Measurements from ENCODE around the gene ARHGAP33. TPM values are rescaled to one million over a fixed set of nuclear protein-coding genes. Genes with fewer than 3 reads are reported as not detected.

ARHGAP33 gene
- total RNA-seq, 4 donors from 2014 or later: 1.3 to 8.4 (median 2.3) TPM

DNA sequence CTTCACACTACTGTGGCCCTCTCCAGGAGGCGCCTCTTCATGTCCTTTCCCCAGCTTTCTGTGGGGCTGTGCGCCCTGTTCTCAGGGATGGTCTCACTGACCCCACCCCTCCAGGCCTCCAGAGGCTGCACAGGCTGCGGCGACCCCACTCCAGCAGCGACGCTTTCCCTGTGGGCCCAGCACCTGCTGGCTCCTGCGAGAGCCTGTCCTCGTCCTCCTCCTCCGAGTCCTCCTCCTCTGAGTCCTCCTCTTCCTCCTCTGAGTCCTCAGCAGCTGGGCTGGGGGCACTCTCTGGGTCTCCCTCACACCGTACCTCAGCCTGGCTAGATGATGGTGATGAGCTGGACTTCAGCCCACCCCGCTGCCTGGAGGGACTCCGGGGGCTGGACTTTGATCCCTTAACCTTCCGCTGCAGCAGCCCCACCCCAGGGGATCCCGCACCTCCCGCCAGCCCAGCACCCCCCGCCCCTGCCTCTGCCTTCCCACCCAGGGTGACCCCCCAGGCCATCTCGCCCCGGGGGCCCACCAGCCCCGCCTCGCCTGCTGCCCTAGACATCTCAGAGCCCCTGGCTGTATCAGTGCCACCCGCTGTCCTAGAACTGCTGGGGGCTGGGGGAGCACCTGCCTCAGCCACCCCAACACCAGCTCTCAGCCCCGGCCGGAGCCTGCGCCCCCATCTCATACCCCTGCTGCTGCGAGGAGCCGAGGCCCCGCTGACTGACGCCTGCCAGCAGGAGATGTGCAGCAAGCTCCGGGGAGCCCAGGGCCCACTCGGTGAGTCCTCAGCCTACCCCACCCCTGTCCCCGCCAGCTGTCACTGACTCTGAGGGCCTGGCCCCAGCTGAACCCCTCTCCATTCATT, 11.2 kb downstream of the ARHGAP33 start:
- no peaks in the 10 kb centered on the region for H3K4me1 ChIP-seq
- no peak for DNase-seq
- TF ChIP-seq POLR2A (IDR thresholded peaks at IDR 0.05) (no peak), CTCF (IDR thresholded peaks at IDR 0.05) (no peak)
- intact Hi-C loops (cut with DNase I): no loop called here
- H3K27ac ChIP-seq: no peak overlapping the region
- H3K9me3 ChIP-seq: no peaks in the 10 kb centered on the region
- H3K36me3 ChIP-seq: peaks cover 0 to 41% (median 0%) of the 10 kb centered on the region in 3 donors
- no peaks in the 10 kb centered on the region for H3K27me3 ChIP-seq
- WGBS, 2 donors: 74 to 86% methylated on average over 12 to 16 of the region's 31 CpGs
- no peak overlapping the region for H3K4me3 ChIP-seq

DNA sequence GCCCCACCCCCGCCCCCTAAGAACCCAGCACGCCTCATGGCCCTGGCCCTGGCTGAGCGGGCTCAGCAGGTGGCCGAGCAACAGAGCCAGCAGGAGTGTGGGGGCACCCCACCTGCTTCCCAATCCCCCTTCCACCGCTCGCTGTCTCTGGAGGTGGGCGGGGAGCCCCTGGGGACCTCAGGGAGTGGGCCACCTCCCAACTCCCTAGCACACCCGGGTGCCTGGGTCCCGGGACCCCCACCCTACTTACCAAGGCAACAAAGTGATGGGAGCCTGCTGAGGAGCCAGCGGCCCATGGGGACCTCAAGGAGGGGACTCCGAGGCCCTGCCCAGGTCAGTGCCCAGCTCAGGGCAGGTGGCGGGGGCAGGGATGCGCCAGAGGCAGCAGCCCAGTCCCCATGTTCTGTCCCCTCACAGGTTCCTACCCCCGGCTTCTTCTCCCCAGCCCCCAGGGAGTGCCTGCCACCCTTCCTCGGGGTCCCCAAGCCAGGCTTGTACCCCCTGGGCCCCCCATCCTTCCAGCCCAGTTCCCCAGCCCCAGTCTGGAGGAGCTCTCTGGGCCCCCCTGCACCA, 11.9 kb downstream of the ARHGAP33 start:
- Histone ChIP-seq H3K27me3 (peaks cover 0 to 4% (median 0%) of the 10 kb centered on the region in 4 donors), H3K9me3 (no peaks in the 10 kb centered on the region), H3K4me1 (no peaks in the 10 kb centered on the region), H3K4me3 (no peak overlapping the region), H3K36me3 (peaks cover 0 to 33% (median 0%) of the 10 kb centered on the region in 3 donors), H3K27ac (no peak overlapping the region)
- TF ChIP-seq CTCF (IDR thresholded peaks at IDR 0.05) (no peak), POLR2A (IDR thresholded peaks at IDR 0.05) (no peak)
- DNase-seq: no peak
- 100% methylated on average over 1 of the region's 15 CpGs; no CpG with 5 or more reads in 1 of the 2 donors for WGBS, 2 donors
- intact Hi-C loops (cut with DNase I): no loop called here

- no peak for DNase-seq
- 52 to 100% methylated on average over 2 to 5 of the region's 12 CpGs for WGBS, 2 donors
Observed at GRCh38 chr19:35788205-35788960, 13.0 kb downstream of the ARHGAP33 start.

DNA sequence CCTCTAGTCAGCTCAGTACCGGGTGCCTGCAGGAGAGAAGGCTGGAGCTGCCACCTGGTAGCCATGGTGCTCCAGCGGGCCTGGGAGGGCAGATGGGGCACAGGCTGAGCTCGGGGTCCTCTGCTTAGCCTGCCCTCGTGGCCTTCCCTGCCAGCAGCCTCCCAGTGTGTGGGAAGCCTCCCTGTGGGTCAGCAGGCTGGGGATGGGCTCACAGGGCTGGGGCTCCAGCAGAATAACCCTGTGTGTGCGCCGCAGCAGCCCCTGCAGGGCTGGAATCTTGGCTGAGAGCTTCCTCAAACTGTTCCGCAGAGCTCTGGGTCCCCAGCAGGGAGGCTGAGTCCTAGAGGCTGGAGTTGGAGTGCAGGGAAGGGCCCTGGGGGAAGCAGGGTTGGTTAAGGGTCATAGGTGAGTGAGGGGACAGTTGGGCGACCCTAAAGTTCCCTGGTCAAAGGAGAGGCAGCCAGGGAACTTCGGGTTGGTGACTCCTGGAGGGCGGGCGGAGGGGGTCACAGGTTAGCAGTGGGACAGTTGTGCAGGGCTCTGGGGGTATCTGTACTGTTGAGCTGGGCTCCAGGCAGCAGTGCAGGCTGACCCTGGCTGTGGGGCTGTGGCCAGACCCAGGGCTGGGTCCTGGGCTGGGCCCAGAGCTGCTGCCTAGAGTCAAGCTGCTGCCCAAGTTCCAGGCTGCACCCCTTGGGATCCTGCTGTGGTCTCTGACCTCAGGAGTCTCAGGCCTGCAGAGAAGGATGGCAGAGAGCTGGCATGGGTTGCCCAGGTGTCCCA, 14.0 kb downstream of the ARHGAP33 start:
- no peaks in the 10 kb centered on the region for H3K4me1 ChIP-seq
- H3K9me3 ChIP-seq: no peaks in the 10 kb centered on the region
- TF ChIP-seq POLR2A (IDR thresholded peaks at IDR 0.05) (no peak), CTCF (IDR thresholded peaks at IDR 0.05) (no peak)
- no peak for DNase-seq
- intact Hi-C loops (cut with DNase I): no loop called here
- H3K27ac ChIP-seq: no peak overlapping the region
- peaks cover 0 to 15% (median 0%) of the 10 kb centered on the region in 4 donors for H3K27me3 ChIP-seq
- H3K36me3 ChIP-seq: peaks cover 0 to 19% (median 0%) of the 10 kb centered on the region in 3 donors
- no peak overlapping the region for H3K4me3 ChIP-seq
- WGBS, 2 donors: 92% methylated on average over 8 of the region's 11 CpGs; no CpG with 5 or more reads in 1 of the 2 donors

More at GRCh38 chr19:35788205-35788960, 13.0 kb downstream of the ARHGAP33 start:
- peaks cover 0 to 6% (median 0%) of the 10 kb centered on the region in 4 donors for H3K27me3 ChIP-seq
- H3K36me3 ChIP-seq: peaks cover 0 to 26% (median 0%) of the 10 kb centered on the region in 3 donors
- H3K4me1 ChIP-seq: no peaks in the 10 kb centered on the region
- no peak overlapping the region for H3K4me3 ChIP-seq
- no peaks in the 10 kb centered on the region for H3K9me3 ChIP-seq
- H3K27ac ChIP-seq: no peak overlapping the region
- intact Hi-C loops (cut with DNase I): no loop called here
- TF ChIP-seq POLR2A (IDR thresholded peaks at IDR 0.05) (no peak), CTCF (IDR thresholded peaks at IDR 0.05) (no peak)

Data from esophagus squamous epithelium (tissue), 5 donors.